Esophagus squamous epithelium (tissue), 5 donors: Measurements from ENCODE around the gene MYL3. TPM values are rescaled to one million over a fixed set of nuclear protein-coding genes. Genes with fewer than 3 reads are reported as not detected.

Source experiments
- DNase-seq: peaks from one replicate; lab custom pipeline; 2025; lab: John Stamatoyannopoulos, UW
- H3K27ac ChIP-seq, 4 donors: fragments of 200-600 bp; sonication (generic); one replicate each; pipeline ENCODE4 v1.5.1; 2016 to 2019; ENCODE audit warnings: mild to moderate bottlenecking in 1 of 4
- H3K27me3 ChIP-seq, 4 donors: fragments of 200-600 bp; sonication (generic); 1 replicate in 3 of 4; 2 replicates in 1 of 4; pipeline versions ENCODE4 v1.5.1 to v1.6.0; 2017 to 2021; ENCODE audit warnings: antibody characterized with exemption in 1 of 4
- H3K36me3 ChIP-seq, 3 donors: fragments of 200-600 bp; sonication (generic); one replicate each; pipeline ENCODE4 v1.5.1; 2016 to 2019
- H3K4me1 ChIP-seq, 3 donors: fragments of 200-600 bp; sonication (generic); one replicate each; pipeline ENCODE4 v1.5.1; 2017 to 2019
- H3K4me3 ChIP-seq, 4 donors: fragments of 200-600 bp; sonication (generic); 1 replicate in 3 of 4; 2 replicates in 1 of 4; pipeline ENCODE4 v1.5.1; 2016 to 2019; ENCODE audit warnings: mild to moderate bottlenecking in 2 of 4, moderate library complexity in 1 of 4
- H3K9me3 ChIP-seq, 3 donors: fragments of 200-600 bp; sonication (generic); one replicate each; pipeline ENCODE4 v1.5.1; 2016 to 2019
- POLR2A ChIP-seq, 4 donors: fragments of 450-650 bp; IDR thresholded peaks; one replicate each; pipeline ENCODE4 v1.6.1; 2017; ENCODE audit warnings: antibody characterized with exemption in 4 of 4, mild to moderate bottlenecking in 4 of 4, moderate library complexity in 3 of 4
- WGBS, 2 donors: methylation state at CpG; one replicate each; pipeline ENCODE4 v1.1.5; 2018; 5-methylcytosine and 5-hydroxymethylcytosine counted together
- intact Hi-C: fragments of 100-400 bp; cut with DNase I; formaldehyde crosslinking; loops from one replicate; pipeline ENCODE4 v1.15.0; 2022
- total RNA-seq, 4 donors: library from RNA; depleted of rRNA; stranded (reverse); fragments of >200 nt; gene quantifications; one replicate each; pipeline ENCODE4 v1.1.0, GENCODE V29; 2016
- TF ChIP-seq, protein P1 (sequence below), 6 experiments: fragments of 450-650 bp in 4 of 6; fragments of 200-600 bp in 2 of 6; sonication (generic) in 2 of 6; IDR thresholded peaks; one replicate each; pipeline ENCODE4 v1.5.1; 2016 to 2019; ENCODE audit warnings: antibody characterized with exemption in 6 of 6, mild to moderate bottlenecking in 4 of 6, moderate library complexity in 4 of 6
- donor health status: DM: yes; HTN: yes; CAD: no.

The MYL3 gene
- total RNA-seq, 4 donors from 2014 or later: 0.38 to 1.1 TPM; not detected in 2

DNA sequence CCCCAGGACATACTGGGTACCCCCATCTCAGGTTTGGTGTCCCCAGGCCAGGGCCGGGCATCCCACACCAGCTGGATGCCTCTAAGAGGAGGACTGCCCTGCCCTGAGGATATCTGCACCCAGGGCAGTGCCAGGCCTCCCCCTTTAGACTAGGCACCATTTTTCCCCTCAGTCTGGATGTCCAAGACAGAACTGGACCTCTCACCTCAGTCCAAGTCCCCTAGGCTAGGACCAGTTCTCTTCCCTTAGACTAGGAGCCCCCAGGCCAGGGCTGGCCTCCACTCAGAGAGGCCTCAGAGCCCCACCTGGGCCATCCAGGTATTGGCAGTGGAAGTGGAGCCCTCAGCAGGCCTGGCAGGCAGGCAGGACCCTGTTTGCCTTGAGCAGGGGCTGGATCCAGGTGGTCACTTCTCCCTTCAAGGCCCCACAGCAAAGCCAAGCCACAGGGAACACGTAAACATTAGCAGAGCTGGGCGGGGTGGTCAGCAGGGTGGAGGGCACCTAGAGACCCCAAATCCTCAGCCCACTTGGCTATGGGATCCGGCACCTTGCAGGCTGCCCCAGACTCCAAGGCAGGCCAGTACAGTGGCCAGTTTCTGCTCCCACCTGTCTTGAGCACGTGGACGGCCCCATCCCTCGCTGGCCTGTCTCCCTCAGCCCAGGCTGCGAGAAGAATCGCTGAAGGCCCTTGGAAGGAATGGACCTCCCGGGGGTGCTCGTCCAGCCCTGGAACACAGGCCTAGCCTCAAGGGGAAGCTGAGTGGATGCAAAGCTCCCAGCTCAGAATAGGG, 42.6 kb upstream of the MYL3 start:
- peaks cover 16 to 24% (median 17%) of the 10 kb centered on the region in 3 donors for H3K4me1 ChIP-seq
- intact Hi-C loops: no loop called here
- H3K36me3 ChIP-seq: no peaks in the 10 kb centered on the region
- H3K9me3 ChIP-seq: no peaks in the 10 kb centered on the region
- no peak for DNase-seq
- 80% methylated on average over 1 of the region's 11 CpGs; no CpG with 5 or more reads in 1 of the 2 donors for WGBS, 2 donors
- no peak overlapping the region for H3K27ac ChIP-seq
- H3K4me3 ChIP-seq: no peak overlapping the region
- peaks cover 0 to 7% (median 0%) of the 10 kb centered on the region in 4 donors for H3K27me3 ChIP-seq
- no peak for TF ChIP-seq POLR2A (IDR thresholded peaks at IDR 0.05)
- TF ChIP-seq, protein P1, sequence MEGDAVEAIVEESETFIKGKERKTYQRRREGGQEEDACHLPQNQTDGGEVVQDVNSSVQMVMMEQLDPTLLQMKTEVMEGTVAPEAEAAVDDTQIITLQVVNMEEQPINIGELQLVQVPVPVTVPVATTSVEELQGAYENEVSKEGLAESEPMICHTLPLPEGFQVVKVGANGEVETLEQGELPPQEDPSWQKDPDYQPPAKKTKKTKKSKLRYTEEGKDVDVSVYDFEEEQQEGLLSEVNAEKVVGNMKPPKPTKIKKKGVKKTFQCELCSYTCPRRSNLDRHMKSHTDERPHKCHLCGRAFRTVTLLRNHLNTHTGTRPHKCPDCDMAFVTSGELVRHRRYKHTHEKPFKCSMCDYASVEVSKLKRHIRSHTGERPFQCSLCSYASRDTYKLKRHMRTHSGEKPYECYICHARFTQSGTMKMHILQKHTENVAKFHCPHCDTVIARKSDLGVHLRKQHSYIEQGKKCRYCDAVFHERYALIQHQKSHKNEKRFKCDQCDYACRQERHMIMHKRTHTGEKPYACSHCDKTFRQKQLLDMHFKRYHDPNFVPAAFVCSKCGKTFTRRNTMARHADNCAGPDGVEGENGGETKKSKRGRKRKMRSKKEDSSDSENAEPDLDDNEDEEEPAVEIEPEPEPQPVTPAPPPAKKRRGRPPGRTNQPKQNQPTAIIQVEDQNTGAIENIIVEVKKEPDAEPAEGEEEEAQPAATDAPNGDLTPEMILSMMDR (IDR thresholded peaks at IDR 0.05): no peak

DNA sequence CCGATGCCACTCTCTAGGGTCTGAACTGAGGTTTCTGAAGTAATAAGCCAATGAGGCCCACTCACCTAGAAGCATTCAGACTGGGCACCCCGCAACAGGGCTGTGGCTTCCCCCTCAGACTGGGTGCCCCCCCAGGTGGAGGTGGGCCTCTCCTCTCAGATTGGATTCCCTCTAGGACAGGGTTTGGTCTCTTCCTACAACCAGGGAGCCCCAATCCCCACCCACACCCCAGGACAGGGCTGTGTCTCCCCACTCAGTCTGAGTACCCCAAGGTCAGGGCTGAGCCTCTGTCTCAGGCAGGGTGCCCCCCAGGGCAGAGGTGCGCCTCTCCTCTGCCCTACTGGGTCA, 41.9 kb upstream of the MYL3 start:
- no peak for DNase-seq
- no peaks in the 10 kb centered on the region for H3K9me3 ChIP-seq
- peaks cover 0 to 7% (median 0%) of the 10 kb centered on the region in 4 donors for H3K27me3 ChIP-seq
- 89 to 100% methylated on average over 2 to 3 of the region's 3 CpGs for WGBS, 2 donors
- intact Hi-C loops: no loop called here
- no peaks in the 10 kb centered on the region for H3K36me3 ChIP-seq
- peaks cover 16 to 22% (median 17%) of the 10 kb centered on the region in 3 donors for H3K4me1 ChIP-seq
- TF ChIP-seq POLR2A (IDR thresholded peaks at IDR 0.05): no peak
- TF ChIP-seq, protein P1 (IDR thresholded peaks at IDR 0.05): no peak
- no peak overlapping the region for H3K27ac ChIP-seq
- H3K4me3 ChIP-seq: no peak overlapping the region

DNA sequence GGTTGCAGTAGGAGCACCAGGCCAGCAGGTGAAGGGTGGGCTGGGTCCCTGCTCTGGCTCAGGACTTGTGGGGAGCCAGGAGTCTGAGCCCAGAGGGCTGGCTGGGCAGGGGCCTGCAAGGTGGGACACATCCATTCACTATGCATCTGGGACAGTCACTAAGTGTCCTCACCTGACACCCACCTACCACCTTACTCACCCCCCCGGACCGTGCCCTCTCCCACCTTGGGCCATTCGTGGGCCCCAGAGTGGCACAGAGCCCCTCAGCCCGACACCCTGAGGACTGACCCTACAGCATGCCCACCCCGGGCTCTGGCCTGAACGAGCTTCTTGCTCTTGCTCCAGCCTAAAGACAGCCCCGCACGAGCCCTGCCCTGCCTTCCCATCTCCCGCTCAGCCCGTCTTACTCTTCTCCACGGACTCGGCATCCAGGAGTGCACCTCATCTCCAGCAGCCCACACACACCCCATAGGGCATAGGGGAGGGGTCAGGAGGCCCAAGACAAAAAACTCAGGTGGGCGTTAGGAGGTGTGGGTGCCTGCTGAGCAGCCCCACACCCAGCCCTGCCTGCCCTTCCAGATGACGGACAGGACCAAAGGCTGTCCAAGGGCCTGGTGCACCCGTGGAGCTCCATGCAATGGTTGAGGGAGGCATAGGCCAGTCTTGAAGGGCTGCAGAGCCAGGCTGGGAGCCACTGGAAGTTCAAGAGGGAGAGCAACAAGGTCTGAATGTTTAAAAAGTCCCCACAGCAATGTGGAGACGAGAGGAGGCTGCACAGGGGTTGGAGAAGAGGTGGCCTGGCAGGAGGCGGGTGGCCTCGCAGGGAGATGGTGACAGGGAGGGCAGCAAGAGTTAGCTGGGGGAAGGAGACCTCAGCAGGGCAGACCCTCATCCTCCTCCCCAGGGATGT, 41.3 kb upstream of the MYL3 start:
- Histone ChIP-seq H3K9me3 (no peaks in the 10 kb centered on the region), H3K27ac (no peak overlapping the region), H3K27me3 (peaks cover 0 to 13% (median 0%) of the 10 kb centered on the region in 4 donors), H3K4me3 (no peak overlapping the region), H3K4me1 (peaks cover 13 to 15% (median 14%) of the 10 kb centered on the region in 3 donors), H3K36me3 (no peaks in the 10 kb centered on the region)
- WGBS, 2 donors: 83 to 86% methylated on average over 14 to 17 of the region's 18 CpGs
- intact Hi-C loops: no loop called here
- no peak for DNase-seq
- TF ChIP-seq, protein P1 (IDR thresholded peaks at IDR 0.05): no peak
- TF ChIP-seq POLR2A (IDR thresholded peaks at IDR 0.05): no peak

DNA sequence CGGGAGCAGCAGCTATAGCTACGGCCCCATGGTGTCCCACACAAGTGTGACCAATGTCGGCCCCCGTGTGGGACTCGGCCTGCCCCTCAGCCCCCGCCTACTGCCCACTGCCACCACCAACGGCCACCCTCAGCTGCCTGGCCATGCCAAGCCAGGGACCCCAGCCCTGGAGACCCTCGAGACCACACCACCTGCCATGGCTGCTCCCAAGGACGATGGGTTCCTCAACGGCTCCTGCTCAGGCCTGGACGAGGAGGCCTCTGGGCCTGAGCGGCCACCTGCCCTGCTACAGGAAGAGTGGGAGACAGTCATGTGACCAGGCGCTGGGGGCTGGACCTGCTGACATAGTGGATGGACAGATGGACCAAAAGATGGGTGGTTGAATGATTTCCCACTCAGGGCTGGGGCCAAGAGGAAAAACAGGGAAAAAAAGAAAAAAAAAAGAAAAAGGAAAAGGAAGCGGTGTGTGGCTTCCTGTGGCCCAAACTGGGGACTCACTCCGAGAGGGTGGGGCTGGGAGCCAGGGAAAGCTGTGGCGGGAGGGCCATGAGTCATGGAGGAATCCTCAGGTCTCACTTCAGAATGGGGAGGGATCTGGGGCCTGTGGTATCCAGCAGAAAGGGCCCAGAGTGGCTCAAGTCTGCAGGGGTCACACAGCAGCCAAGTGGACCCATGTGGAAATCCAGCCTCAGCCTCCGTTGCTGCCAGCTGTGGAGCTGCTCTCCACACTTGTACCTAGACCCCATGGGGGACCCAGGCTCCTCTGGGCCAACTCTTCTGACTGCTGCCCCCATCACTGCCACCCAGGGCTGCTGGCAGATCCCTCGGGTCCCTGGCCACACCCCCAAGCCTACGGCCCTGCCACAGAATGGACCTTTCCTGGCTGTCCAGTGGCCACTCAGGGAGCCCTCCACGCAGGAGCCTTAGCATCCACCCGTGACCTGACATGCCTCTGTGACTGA, 40.4 kb upstream of the MYL3 start:
- Histone ChIP-seq H3K4me1 (peaks cover 8 to 14% (median 8%) of the 10 kb centered on the region in 3 donors), H3K36me3 (no peaks in the 10 kb centered on the region), H3K4me3 (no peak overlapping the region), H3K9me3 (no peaks in the 10 kb centered on the region), H3K27me3 (peaks cover 0 to 18% (median 0%) of the 10 kb centered on the region in 4 donors), H3K27ac (no peak overlapping the region)
- WGBS, 2 donors: 68 to 72% methylated on average over 9 to 12 of the region's 21 CpGs
- DNase-seq: no peak
- no peak for TF ChIP-seq POLR2A (IDR thresholded peaks at IDR 0.05)
- TF ChIP-seq, protein P1 (IDR thresholded peaks at IDR 0.05): no peak
- intact Hi-C loops: no loop called here
